ENCODE measurements around the gene CETP. TPM values are rescaled to one million over a fixed set of nuclear protein-coding genes. Genes with fewer than 3 reads are reported as not detected.
A peak's percentile ranks its signal among the peaks of the same experiment; 100 is the strongest.

The CETP gene
- total RNA-seq, 1 donor from 2014 or later, result not detected

DNA sequence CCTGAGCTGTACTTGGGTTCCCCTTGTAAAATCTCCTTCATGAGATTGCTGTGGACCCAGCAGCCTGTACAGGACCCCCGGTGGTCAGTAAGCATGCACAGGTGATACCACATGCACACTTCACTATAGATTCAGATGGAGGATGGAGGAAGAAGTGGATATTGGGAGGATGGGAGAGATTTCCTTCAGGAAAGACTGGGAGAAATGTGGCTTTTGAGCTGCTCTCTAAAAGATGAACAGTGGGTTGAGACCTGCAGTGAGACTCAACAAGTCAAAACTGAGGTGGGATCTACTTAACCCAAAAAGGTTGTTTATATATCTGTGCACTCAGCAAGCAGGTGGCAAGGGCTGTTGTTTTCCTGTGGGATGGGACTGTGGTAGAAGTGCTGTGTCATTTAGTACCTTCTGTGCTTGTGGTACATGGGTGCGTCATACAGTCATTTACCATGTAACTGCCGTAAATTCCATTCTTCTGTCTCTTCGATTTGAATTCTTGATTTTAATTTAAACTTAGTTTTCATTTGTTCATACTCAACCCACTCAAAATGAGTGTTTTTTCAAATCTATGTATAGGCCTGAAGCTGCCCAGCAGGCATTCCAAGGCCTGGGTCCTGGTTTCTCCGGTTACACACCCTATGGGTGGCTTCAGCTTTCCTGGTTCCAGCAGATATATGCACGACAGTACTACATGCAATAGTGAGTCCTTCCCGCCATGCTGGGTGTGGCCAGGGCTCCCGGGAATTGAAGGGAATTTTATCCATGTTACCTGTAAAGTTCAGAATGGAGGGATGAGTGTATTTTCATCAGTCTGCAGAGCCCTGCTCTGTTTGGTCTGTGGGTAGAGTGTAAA, 22.9 kb upstream of the CETP start:
- Mint-ChIP-seq H3K4me3 (ENCODE audit: unreplicated experiment) (peak overlapping the region; percentile 61), H3K27me3 (ENCODE audit: low read depth, unreplicated experiment) (no peaks in the 10 kb centered on the region), H3K36me3 (ENCODE audit: low read depth, unreplicated experiment) (peaks cover 41% of the 10 kb centered on the region), H3K4me1 (ENCODE audit: low read depth, unreplicated experiment) (peaks cover 57% of the 10 kb centered on the region), H3K9me3 (ENCODE audit: unreplicated experiment) (no peaks in the 10 kb centered on the region), H3K27ac (ENCODE audit: unreplicated experiment) (peak overlapping the region; percentile 89)
- no peaks in the 10 kb centered on the region for H3K9me3 ChIP-seq (ENCODE audit: insufficient read depth, low read depth, low read length)
- H3K4me2 ChIP-seq (ENCODE audit: low read length), result no peak overlapping the region
- peaks cover 98% of the 10 kb centered on the region for H4K20me1 ChIP-seq (ENCODE audit: insufficient read depth, low read length)
- H3K9ac ChIP-seq (ENCODE audit: low read length), result no peak overlapping the region
- H3K4me3 ChIP-seq (ENCODE audit: insufficient read depth, low read depth, low read length), result no peak overlapping the region
- TF ChIP-seq EZH2 (IDR thresholded peaks at IDR 0.05; ENCODE audit: insufficient read depth, low read length), result no peak
- TF ChIP-seq, protein P1, sequence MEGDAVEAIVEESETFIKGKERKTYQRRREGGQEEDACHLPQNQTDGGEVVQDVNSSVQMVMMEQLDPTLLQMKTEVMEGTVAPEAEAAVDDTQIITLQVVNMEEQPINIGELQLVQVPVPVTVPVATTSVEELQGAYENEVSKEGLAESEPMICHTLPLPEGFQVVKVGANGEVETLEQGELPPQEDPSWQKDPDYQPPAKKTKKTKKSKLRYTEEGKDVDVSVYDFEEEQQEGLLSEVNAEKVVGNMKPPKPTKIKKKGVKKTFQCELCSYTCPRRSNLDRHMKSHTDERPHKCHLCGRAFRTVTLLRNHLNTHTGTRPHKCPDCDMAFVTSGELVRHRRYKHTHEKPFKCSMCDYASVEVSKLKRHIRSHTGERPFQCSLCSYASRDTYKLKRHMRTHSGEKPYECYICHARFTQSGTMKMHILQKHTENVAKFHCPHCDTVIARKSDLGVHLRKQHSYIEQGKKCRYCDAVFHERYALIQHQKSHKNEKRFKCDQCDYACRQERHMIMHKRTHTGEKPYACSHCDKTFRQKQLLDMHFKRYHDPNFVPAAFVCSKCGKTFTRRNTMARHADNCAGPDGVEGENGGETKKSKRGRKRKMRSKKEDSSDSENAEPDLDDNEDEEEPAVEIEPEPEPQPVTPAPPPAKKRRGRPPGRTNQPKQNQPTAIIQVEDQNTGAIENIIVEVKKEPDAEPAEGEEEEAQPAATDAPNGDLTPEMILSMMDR (IDR thresholded peaks at IDR 0.05; ENCODE audit: insufficient read depth, low read depth, low read length), result no peak
- H3K27me3 ChIP-seq (ENCODE audit: insufficient read depth, low read length), result no peaks in the 10 kb centered on the region
- H3K4me1 ChIP-seq (ENCODE audit: insufficient read depth, low read length), result peaks cover 2% of the 10 kb centered on the region
- no peak for DNase-seq (ENCODE audit: low read depth)
- H3K79me2 ChIP-seq (ENCODE audit: insufficient read depth, low read length), result peaks cover 65% of the 10 kb centered on the region
- FAIRE-seq, result no peak
- no peak overlapping the region for H2AFZ ChIP-seq (ENCODE audit: low read depth, low read length)
- H3K27ac ChIP-seq (ENCODE audit: low read depth, low read length), result no peak overlapping the region
- peaks cover 86% of the 10 kb centered on the region for H3K36me3 ChIP-seq (ENCODE audit: insufficient read depth, low read length)

DNA sequence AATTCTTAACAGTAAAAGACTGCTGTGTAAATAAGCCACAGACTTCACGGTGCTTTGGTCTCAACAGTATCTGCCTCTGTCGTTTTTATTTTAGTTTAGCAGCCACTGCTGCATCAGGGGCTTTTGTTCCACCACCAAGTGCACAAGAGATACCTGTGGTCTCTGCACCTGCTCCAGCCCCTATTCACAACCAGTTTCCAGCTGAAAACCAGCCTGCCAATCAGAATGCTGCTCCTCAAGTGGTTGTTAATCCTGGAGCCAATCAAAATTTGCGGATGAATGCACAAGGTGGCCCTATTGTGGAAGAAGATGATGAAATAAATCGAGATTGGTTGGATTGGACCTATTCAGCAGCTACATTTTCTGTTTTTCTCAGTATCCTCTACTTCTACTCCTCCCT, 21.9 kb upstream of the CETP start:
- peaks cover 4% of the 10 kb centered on the region for H3K4me1 ChIP-seq (ENCODE audit: insufficient read depth, low read length)
- peaks cover 36% of the 10 kb centered on the region for H3K36me3 Mint-ChIP-seq (ENCODE audit: low read depth, unreplicated experiment)
- peaks cover 89% of the 10 kb centered on the region for H3K36me3 ChIP-seq (ENCODE audit: insufficient read depth, low read length)
- no peaks in the 10 kb centered on the region for H3K9me3 ChIP-seq (ENCODE audit: insufficient read depth, low read depth, low read length)
- no peak overlapping the region for H2AFZ ChIP-seq (ENCODE audit: low read depth, low read length)
- no peak overlapping the region for H3K4me3 ChIP-seq (ENCODE audit: insufficient read depth, low read depth, low read length)
- FAIRE-seq (no peak), DNase-seq (ENCODE audit: low read depth) (no peak)
- peak overlapping the region; percentile 58 for H3K27ac Mint-ChIP-seq (ENCODE audit: unreplicated experiment)
- H3K27ac ChIP-seq (ENCODE audit: low read depth, low read length), result no peak overlapping the region
- no peaks in the 10 kb centered on the region for H3K27me3 Mint-ChIP-seq (ENCODE audit: low read depth, unreplicated experiment)
- H4K20me1 ChIP-seq (ENCODE audit: insufficient read depth, low read length), result peaks cover 99% of the 10 kb centered on the region
- peaks cover 56% of the 10 kb centered on the region for H3K79me2 ChIP-seq (ENCODE audit: insufficient read depth, low read length)
- no peak overlapping the region for H3K4me2 ChIP-seq (ENCODE audit: low read length)
- H3K9me3 Mint-ChIP-seq (ENCODE audit: unreplicated experiment), result no peaks in the 10 kb centered on the region
- H3K27me3 ChIP-seq (ENCODE audit: insufficient read depth, low read length), result no peaks in the 10 kb centered on the region
- H3K4me3 Mint-ChIP-seq (ENCODE audit: unreplicated experiment), result peak overlapping the region; percentile 62
- H3K9ac ChIP-seq (ENCODE audit: low read length), result no peak overlapping the region
- TF ChIP-seq, protein P1 (IDR thresholded peaks at IDR 0.05; ENCODE audit: insufficient read depth, low read depth, low read length), result no peak
- TF ChIP-seq EZH2 (IDR thresholded peaks at IDR 0.05; ENCODE audit: insufficient read depth, low read length), result no peak
- H3K4me1 Mint-ChIP-seq (ENCODE audit: low read depth, unreplicated experiment), result peaks cover 60% of the 10 kb centered on the region

DNA sequence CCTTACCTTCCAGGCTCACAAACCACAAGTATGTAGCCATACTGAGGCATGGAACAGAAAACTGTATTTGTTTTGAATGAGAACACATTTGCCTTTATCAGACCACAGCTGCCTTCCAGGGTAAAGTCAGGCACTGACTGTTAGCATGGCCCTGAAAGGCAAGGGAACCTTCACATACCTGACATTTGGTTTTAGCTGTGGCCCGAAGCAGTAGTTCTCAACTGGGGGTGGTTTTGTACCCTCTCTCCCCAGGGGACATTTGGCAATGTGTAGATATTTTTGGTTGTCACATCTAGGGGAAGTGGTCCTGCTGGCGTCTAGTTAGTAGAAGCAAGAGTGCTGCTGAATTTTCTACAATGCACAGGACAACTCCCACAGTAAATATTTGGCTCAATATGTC, 20.7 kb upstream of the CETP start:
- Mint-ChIP-seq H3K36me3 (ENCODE audit: low read depth, unreplicated experiment) (peaks cover 33% of the 10 kb centered on the region), H3K4me3 (ENCODE audit: unreplicated experiment) (no peak overlapping the region), H3K4me1 (ENCODE audit: low read depth, unreplicated experiment) (peaks cover 52% of the 10 kb centered on the region), H3K27me3 (ENCODE audit: low read depth, unreplicated experiment) (no peaks in the 10 kb centered on the region), H3K9me3 (ENCODE audit: unreplicated experiment) (no peaks in the 10 kb centered on the region), H3K27ac (ENCODE audit: unreplicated experiment) (no peak overlapping the region)
- H4K20me1 ChIP-seq (ENCODE audit: insufficient read depth, low read length), result peaks cover 93% of the 10 kb centered on the region
- H3K79me2 ChIP-seq (ENCODE audit: insufficient read depth, low read length), result peaks cover 43% of the 10 kb centered on the region
- no peak overlapping the region for H3K4me3 ChIP-seq (ENCODE audit: insufficient read depth, low read depth, low read length)
- no peak for TF ChIP-seq EZH2 (IDR thresholded peaks at IDR 0.05; ENCODE audit: insufficient read depth, low read length)
- TF ChIP-seq, protein P1 (IDR thresholded peaks at IDR 0.05; ENCODE audit: insufficient read depth, low read depth, low read length), result no peak
- H3K9me3 ChIP-seq (ENCODE audit: insufficient read depth, low read depth, low read length), result no peaks in the 10 kb centered on the region
- peak overlapping the region; percentile 22 for H3K9ac ChIP-seq (ENCODE audit: low read length)
- no peak for FAIRE-seq
- peaks cover 87% of the 10 kb centered on the region for H3K36me3 ChIP-seq (ENCODE audit: insufficient read depth, low read length)
- H3K4me2 ChIP-seq (ENCODE audit: low read length), result no peak overlapping the region
- H2AFZ ChIP-seq (ENCODE audit: low read depth, low read length), result no peak overlapping the region
- no peaks in the 10 kb centered on the region for H3K27me3 ChIP-seq (ENCODE audit: insufficient read depth, low read length)
- H3K27ac ChIP-seq (ENCODE audit: low read depth, low read length), result no peak overlapping the region
- peaks cover 9% of the 10 kb centered on the region for H3K4me1 ChIP-seq (ENCODE audit: insufficient read depth, low read length)
- no peak for DNase-seq (ENCODE audit: low read depth)

Data from astrocyte (in vitro differentiated cells and primary cell).